CD14-positive monocyte (primary cell): Measurements from ENCODE around the gene PRKN. TPM values are rescaled to one million over a fixed set of nuclear protein-coding genes. Genes with fewer than 3 reads are reported as not detected.

Source experiments
- DNase-seq, 3 donors: peaks; one replicate each; pipeline ENCODE4 v3.0.0-alpha.2; 2011 to 2022
- H2AFZ ChIP-seq: 2 replicates; pipeline ENCODE4 v1.6.0; 2012; ENCODE audit warnings: mild to moderate bottlenecking, low read depth, low read length, inconsistent platforms; ENCODE audit not compliant: insufficient read depth, poor library complexity, severe bottlenecking
- H3K27ac ChIP-seq, 2 donors: 1 replicate in 1 of 2; 2 replicates in 1 of 2; pipeline ENCODE4 v1.5.1; 2012 to 2013; ENCODE audit warnings: low read length in 2 of 2, control low read depth in 1 of 2, inconsistent platforms in 1 of 2, low read depth in 1 of 2, mild to moderate bottlenecking in 1 of 2
- H3K27me3 ChIP-seq, 2 donors: one replicate each; pipeline versions ENCODE4 v1.6.0 to v1.6.1; 2011 to 2013; ENCODE audit warnings: low read length in 2 of 2; ENCODE audit not compliant: control insufficient read depth in 2 of 2, insufficient read depth in 2 of 2
- H3K36me3 ChIP-seq, 2 donors: replicated peaks in 1 of 2; 1 replicate in 1 of 2; 2 replicates in 1 of 2; pipeline versions ENCODE4 v1.5.1 to v1.6.1; 2012 to 2013; ENCODE audit warnings: low read length in 2 of 2, control low read depth in 1 of 2, inconsistent platforms in 1 of 2, mild to moderate bottlenecking in 1 of 2; ENCODE audit not compliant: insufficient read depth in 2 of 2, control insufficient read depth in 1 of 2
- H3K4me1 ChIP-seq, 2 donors: 1 replicate in 1 of 2; 2 replicates in 1 of 2; pipeline versions ENCODE4 v1.5.1 to v1.6.1; 2012 to 2013; ENCODE audit warnings: low read length in 2 of 2, control low read depth in 1 of 2, inconsistent platforms in 1 of 2, mild to moderate bottlenecking in 1 of 2, moderate library complexity in 1 of 2; ENCODE audit not compliant: insufficient read depth in 2 of 2, control insufficient read depth in 1 of 2
- H3K4me2 ChIP-seq: replicated peaks from 2 replicates; pipeline ENCODE3; 2012; ENCODE audit warnings: low read length, moderate library complexity, mild to moderate bottlenecking; ENCODE audit not compliant: poor library complexity, severe bottlenecking; ENCODE audit errors: extremely low read depth
- H3K4me3 ChIP-seq, 3 experiments: fragments of 200-600 bp in 1 of 3; sonication (generic) in 1 of 3; replicated peaks in 1 of 3; 1 replicate in 2 of 3; 2 replicates in 1 of 3; pipeline ENCODE4 v1.5.1; 2011 to 2013; ENCODE audit warnings: low read length in 3 of 3, mild to moderate bottlenecking in 3 of 3, control low read depth in 2 of 3, low read depth in 2 of 3, inconsistent platforms in 1 of 3, moderate library complexity in 1 of 3
- H3K79me2 ChIP-seq: 2 replicates; pipeline ENCODE4 v1.6.0; 2012; ENCODE audit warnings: mild to moderate bottlenecking, control low read depth, inconsistent platforms, low read length, moderate library complexity; ENCODE audit not compliant: insufficient read depth
- H3K9ac ChIP-seq: 2 replicates; pipeline ENCODE4 v1.6.0; 2017; ENCODE audit warnings: low read length, mild to moderate bottlenecking; ENCODE audit not compliant: insufficient read depth, poor library complexity, severe bottlenecking
- H3K9me3 ChIP-seq, 2 donors: replicated peaks in 1 of 2; 1 replicate in 1 of 2; 2 replicates in 1 of 2; pipeline versions ENCODE4 v1.5.1 to v1.6.1; 2012 to 2013; ENCODE audit warnings: low read length in 2 of 2, control low read depth in 1 of 2; ENCODE audit not compliant: control insufficient read depth in 1 of 2, insufficient read depth in 1 of 2
- H4K20me1 ChIP-seq: 2 replicates; pipeline ENCODE4 v1.6.0; 2012; ENCODE audit warnings: mild to moderate bottlenecking, low read length, control low read depth, moderate library complexity; ENCODE audit not compliant: insufficient read depth
- H3K27ac Mint-ChIP-seq, 7 donors: one replicate each; pipeline ENCODE4 v1.8.0; 2020; ENCODE audit warnings: mild to moderate bottlenecking in 7 of 7, mixed read lengths in 7 of 7, moderate library complexity in 6 of 7, inconsistent platforms in 2 of 7
- H3K27me3 Mint-ChIP-seq, 3 donors: one replicate each; pipeline ENCODE4 v1.8.0; 2021 to 2022; ENCODE audit warnings: low read depth in 3 of 3, mild to moderate bottlenecking in 3 of 3, mixed read lengths in 3 of 3, moderate library complexity in 3 of 3, inconsistent platforms in 1 of 3
- H3K36me3 Mint-ChIP-seq, 2 donors: one replicate each; pipeline ENCODE4 v1.8.0; 2020; ENCODE audit warnings: mixed read lengths in 2 of 2, inconsistent platforms in 1 of 2, mild to moderate bottlenecking in 1 of 2
- H3K4me1 Mint-ChIP-seq: one replicate; pipeline ENCODE4 v1.8.0; 2020; ENCODE audit warnings: mild to moderate bottlenecking, mixed read lengths
- H3K4me3 Mint-ChIP-seq, 2 donors: one replicate each; pipeline ENCODE4 v1.8.0; 2020; ENCODE audit warnings: mild to moderate bottlenecking in 2 of 2, mixed read lengths in 2 of 2, moderate library complexity in 1 of 2
- H3K9me3 Mint-ChIP-seq, 7 donors: one replicate each; pipeline ENCODE4 v1.8.0; 2020 to 2022; ENCODE audit warnings: mixed read lengths in 7 of 7, mild to moderate bottlenecking in 6 of 7, moderate library complexity in 6 of 7, inconsistent platforms in 2 of 7
- CTCF ChIP-seq: fragments of 200-600 bp; IDR thresholded peaks from one replicate; pipeline ENCODE4 v1.8.0; 2022; ENCODE audit warnings: antibody characterized with exemption, mild to moderate bottlenecking
- WGBS: methylation state at CpG from one replicate; pipeline ENCODE4 v1.1.5; 2013; ENCODE audit warnings: missing lambda C conversion rate; ENCODE audit not compliant: insufficient coverage; 5-methylcytosine and 5-hydroxymethylcytosine counted together
- intact Hi-C, 2 donors: fragments of 100-400 bp; cut with micrococcal nuclease; formaldehyde crosslinking; loops; one replicate each; pipeline versions ENCODE4 v1.15.0 to v1.15.1; 2023
- polyA plus RNA-seq, 3 donors: library from polyadenylated mRNA; depleted of rRNA in 1 of 3; unstranded in 2 of 3; stranded (reverse) in 1 of 3; fragments of 300-500 nt in 2 of 3; fragments of >200 nt in 1 of 3; fragmentation: Illumina TruSeq in 2 of 3; gene quantifications; 1 replicate in 2 of 3; 2 replicates in 1 of 3; pipeline ENCODE4 v1.2.3, GENCODE V29; 2012 to 2021

Gene PRKN
- polyA plus RNA-seq, 3 donors, result 0.19 to 0.21 TPM; not detected in 1

- peaks cover 12 to 29% of the 10 kb centered on the region in 2 donors for H3K9me3 ChIP-seq
- no peak overlapping the region for H3K27ac ChIP-seq
- no peak overlapping the region for H2AFZ ChIP-seq
- TF ChIP-seq CTCF, result no peak
- Mint-ChIP-seq H3K27me3 (no peaks in the 10 kb centered on the region), H3K9me3 (peaks cover 4 to 41% (median 19%) of the 10 kb centered on the region in 7 donors), H3K4me3 (no peak overlapping the region), H3K36me3 (no peaks in the 10 kb centered on the region), H3K4me1 (no peaks in the 10 kb centered on the region), H3K27ac (no peak overlapping the region)
- no peaks in the 10 kb centered on the region for H3K27me3 ChIP-seq
- H4K20me1 ChIP-seq, result no peaks in the 10 kb centered on the region
- H3K4me1 ChIP-seq, result no peaks in the 10 kb centered on the region
- intact Hi-C loops, result no loop called here
- H3K4me2 ChIP-seq, result no peak overlapping the region
- 95% methylated on average over 13 of the region's 13 CpGs for WGBS
- DNase-seq, result no peak
- H3K36me3 ChIP-seq, result no peaks in the 10 kb centered on the region
- H3K9ac ChIP-seq, result no peak overlapping the region
- H3K79me2 ChIP-seq, result no peaks in the 10 kb centered on the region
- no peak overlapping the region for H3K4me3 ChIP-seq
These were observed 1193.2 kb downstream of the PRKN start for GRCh38 chr6:161534264-161534873.

- Histone ChIP-seq H3K79me2 (no peaks in the 10 kb centered on the region), H3K4me2 (no peak overlapping the region), H3K9me3 (peaks cover 13 to 26% of the 10 kb centered on the region in 2 donors), H4K20me1 (no peaks in the 10 kb centered on the region), H3K9ac (no peak overlapping the region), H2AFZ (no peak overlapping the region), H3K27ac (no peak overlapping the region), H3K36me3 (no peaks in the 10 kb centered on the region), H3K27me3 (no peaks in the 10 kb centered on the region), H3K4me3 (no peak overlapping the region), H3K4me1 (no peaks in the 10 kb centered on the region)
- H3K36me3 Mint-ChIP-seq, result no peaks in the 10 kb centered on the region
- intact Hi-C loops, result no loop called here
- H3K27ac Mint-ChIP-seq, result no peak overlapping the region
- DNase-seq, result no peak
- no peaks in the 10 kb centered on the region for H3K27me3 Mint-ChIP-seq
- no peak for TF ChIP-seq CTCF
- WGBS, result 87% methylated on average over 8 of the region's 9 CpGs
- H3K9me3 Mint-ChIP-seq, result peaks cover 5 to 40% (median 16%) of the 10 kb centered on the region in 7 donors
- H3K4me3 Mint-ChIP-seq, result no peak overlapping the region
- H3K4me1 Mint-ChIP-seq, result no peaks in the 10 kb centered on the region
These were observed 1194.3 kb downstream of the PRKN start for GRCh38 chr6:161533266-161533665.
